GM12892 (cell line): ENCODE measurements around the gene NDUFV2.

Experiments
- POLR2A ChIP-seq: IDR thresholded peaks from 2 replicates; pipeline ENCODE4 v1.6.1; 2011; ENCODE audit warnings: low read depth, low read length, control low read depth
- POLR2AphosphoS5 ChIP-seq: IDR thresholded peaks from 2 replicates; pipeline ENCODE4 v1.6.1; 2011; ENCODE audit warnings: low read depth, low read length, control low read depth
- TAF1 ChIP-seq: IDR thresholded peaks from 2 replicates; pipeline ENCODE4 v1.6.1; 2011; ENCODE audit warnings: low read depth, mild to moderate bottlenecking, control low read depth, low read length, borderline replicate concordance

- TF ChIP-seq POLR2A: no peak
- TF ChIP-seq POLR2AphosphoS5: no peak
- TF ChIP-seq TAF1: no peak
Measured at GRCh38 chr18:9124824-9125223, 22.3 kb downstream of the NDUFV2 start.
